Measurements from ENCODE around the gene NT5C3B.

NT5C3B gene

DNA sequence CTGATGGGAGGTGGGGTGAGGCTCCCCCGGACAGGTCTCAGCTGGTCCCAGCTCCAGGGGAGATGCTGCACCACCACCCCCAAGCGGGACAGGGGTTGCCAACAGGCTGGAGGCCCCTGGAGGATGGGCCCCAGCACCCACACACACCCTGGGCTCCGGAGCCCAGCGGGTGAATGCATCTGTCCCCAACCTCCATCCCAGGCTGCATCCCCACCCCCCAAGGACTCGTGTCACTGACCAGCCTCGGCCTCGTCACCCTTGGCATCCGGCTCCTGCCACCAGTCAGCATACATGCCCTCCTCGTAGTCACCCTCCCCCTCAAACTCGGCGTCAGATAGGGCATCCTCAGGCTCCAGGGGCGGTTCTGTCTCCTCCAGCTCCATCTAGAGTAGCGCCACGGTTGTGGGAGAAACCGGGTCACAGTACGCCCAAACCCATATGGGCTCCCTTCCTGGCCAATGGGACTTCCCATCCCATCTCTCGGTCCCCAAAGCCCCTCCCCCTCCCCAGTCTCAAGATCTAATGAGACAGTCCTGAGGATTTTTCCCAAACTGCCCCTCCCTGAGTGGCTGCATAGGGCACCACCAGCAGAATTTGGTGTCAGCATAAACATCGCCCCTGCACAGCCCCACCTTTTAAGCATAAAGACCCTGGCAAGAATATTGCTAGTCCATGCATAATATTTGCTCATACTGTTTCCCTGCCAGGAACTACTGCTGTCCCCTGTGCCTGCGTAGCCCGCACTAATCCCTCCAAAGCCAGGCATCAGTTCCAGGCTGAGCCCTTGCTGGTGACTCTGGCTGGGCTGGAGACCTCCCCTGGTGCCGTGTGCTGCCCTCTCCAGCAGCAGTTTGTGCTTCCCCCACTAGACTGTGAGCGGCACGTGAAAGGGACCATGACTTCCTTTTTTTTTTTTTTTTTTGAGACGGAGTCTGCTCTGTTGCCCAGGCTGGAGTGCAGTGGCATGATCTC is 32.7 kb downstream of the NT5C3B start:
- peak overlapping the region in 1 of 2 experiments; percentile 63 for H3K14ac ChIP-seq (ENCODE audit: low read length in 2 of 2)
- H3K23ac ChIP-seq (ENCODE audit: low read length in 2 of 2), result no peak overlapping the region
- peak overlapping the region in 1 of 2 experiments; percentile 49 for H2BK12ac ChIP-seq (ENCODE audit: low read length in 2 of 2)
- H4K91ac ChIP-seq (ENCODE audit: low read length), result no peak overlapping the region
- H3K4me3 ChIP-seq (ENCODE audit: insufficient read depth in 1 of 2, low read depth in 1 of 2, low read length in 2 of 2), result no peak overlapping the region
- no peak overlapping the region for H3K4ac ChIP-seq (ENCODE audit: low read depth in 1 of 2, low read length in 2 of 2)
- no peak overlapping the region for H3K9ac ChIP-seq (ENCODE audit: low read length)
- H2BK5ac ChIP-seq (ENCODE audit: low read depth, low read length, poor library complexity, severe bottlenecking), result no peak overlapping the region
- no peak overlapping the region for H2AK5ac ChIP-seq (ENCODE audit: low read length, severe bottlenecking)
- H3K79me1 ChIP-seq (replicated peaks; ENCODE audit: low read length, poor library complexity, severe bottlenecking), result peaks cover 12% of the 10 kb centered on the region
- H3K9me3 ChIP-seq (ENCODE audit: control insufficient read depth, low read length), result no peaks in the 10 kb centered on the region
- DNase-seq, result no peak
- no peaks in the 10 kb centered on the region for H3K27me3 ChIP-seq (ENCODE audit: control insufficient read depth in 1 of 2, insufficient read depth in 1 of 2, low read length in 2 of 2)
- peaks cover 31 to 53% of the 10 kb centered on the region in 2 experiments for H3K36me3 ChIP-seq (ENCODE audit: control insufficient read depth in 1 of 2, insufficient read depth in 2 of 2, low read depth in 1 of 2, low read length in 2 of 2)
- H3K4me1 ChIP-seq (ENCODE audit: control insufficient read depth, insufficient read depth, low read depth, low read length), result peaks cover 25% of the 10 kb centered on the region
- H3K4me2 ChIP-seq (ENCODE audit: low read length, poor library complexity, severe bottlenecking), result no peak overlapping the region
- H3K18ac ChIP-seq (ENCODE audit: low read depth in 1 of 2, low read length in 2 of 2), result no peak overlapping the region
- no peak overlapping the region for H3K27ac ChIP-seq (ENCODE audit: low read length, poor library complexity, severe bottlenecking)
- WGBS, result 85% methylated on average over 24 of the region's 24 CpGs
- no peak overlapping the region for H2AFZ ChIP-seq (ENCODE audit: low read depth, low read length)
- H2BK120ac ChIP-seq (ENCODE audit: low read depth, low read length), result no peak overlapping the region
- no peak overlapping the region for H4K8ac ChIP-seq (ENCODE audit: low read length)
- no peak overlapping the region for H2BK15ac ChIP-seq (ENCODE audit: low read depth, poor library complexity, severe bottlenecking)

DNA sequence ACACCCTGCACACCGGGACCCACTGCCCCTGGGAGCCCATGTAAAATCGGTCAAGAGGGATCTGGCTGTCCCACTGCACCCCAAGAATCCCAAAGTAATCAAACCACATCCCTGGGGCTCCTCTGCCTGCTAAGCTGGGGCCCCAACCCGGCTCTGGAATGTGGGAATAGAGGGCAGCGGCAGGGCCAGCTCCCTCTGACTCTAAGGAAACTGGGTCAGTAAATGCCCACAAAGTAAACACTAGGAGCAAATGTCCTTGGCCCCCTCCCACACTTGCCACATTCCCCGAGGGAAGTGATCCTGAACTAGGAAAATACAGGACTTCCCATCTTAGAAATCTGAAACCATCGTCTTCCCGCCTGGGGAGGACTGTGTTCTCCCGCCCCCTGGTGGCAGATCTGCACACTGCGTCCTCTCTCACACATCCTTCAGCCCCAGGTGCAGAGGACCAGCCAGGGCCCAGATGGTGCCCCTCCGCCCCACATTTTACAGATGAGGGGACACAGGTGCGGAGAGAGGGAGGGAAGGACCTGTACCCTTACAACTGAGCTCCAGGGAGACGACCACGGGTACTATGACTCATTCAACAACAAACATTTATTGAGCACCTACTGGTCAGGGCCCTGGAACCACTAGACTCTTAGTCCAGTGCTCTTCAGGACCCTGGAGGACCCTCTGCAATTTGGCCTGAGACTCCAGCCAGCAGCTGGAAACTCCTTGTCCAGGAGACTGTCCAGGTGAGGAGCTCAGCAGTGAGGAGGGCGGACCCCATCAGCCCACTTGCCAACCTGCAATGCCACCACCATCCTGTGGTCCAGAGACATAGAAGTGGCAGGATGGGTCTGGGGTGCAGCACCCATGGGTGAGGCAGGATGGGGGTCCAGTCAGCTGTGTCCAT is 34.4 kb downstream of the NT5C3B start:
- Histone ChIP-seq H3K18ac (ENCODE audit: low read depth in 1 of 2, low read length in 2 of 2) (peak overlapping the region; percentile 0 to 22), H3K27ac (ENCODE audit: low read length, poor library complexity, severe bottlenecking) (peak overlapping the region; percentile 33), H3K27me3 (ENCODE audit: control insufficient read depth in 1 of 2, insufficient read depth in 1 of 2, low read length in 2 of 2) (no peaks in the 10 kb centered on the region), H3K14ac (ENCODE audit: low read length in 2 of 2) (no peak overlapping the region), H3K4me2 (ENCODE audit: low read length, poor library complexity, severe bottlenecking) (peak overlapping the region; percentile 47), H3K79me1 (replicated peaks; ENCODE audit: low read length, poor library complexity, severe bottlenecking) (peaks cover 4% of the 10 kb centered on the region), H4K91ac (ENCODE audit: low read length) (peak overlapping the region; percentile 3), H2AFZ (ENCODE audit: low read depth, low read length) (no peak overlapping the region), H3K4me1 (ENCODE audit: control insufficient read depth, insufficient read depth, low read depth, low read length) (peaks cover 23% of the 10 kb centered on the region), H3K4ac (ENCODE audit: low read depth in 1 of 2, low read length in 2 of 2) (peak overlapping the region in 1 of 2 experiments; percentile 34), H4K8ac (ENCODE audit: low read length) (peak overlapping the region; percentile 10), H2BK5ac (ENCODE audit: low read depth, low read length, poor library complexity, severe bottlenecking) (peak overlapping the region; percentile 25), H2AK5ac (ENCODE audit: low read length, severe bottlenecking) (peak overlapping the region; percentile 87), H3K23ac (ENCODE audit: low read length in 2 of 2) (no peak overlapping the region), H3K9ac (ENCODE audit: low read length) (no peak overlapping the region), H2BK12ac (ENCODE audit: low read length in 2 of 2) (peak overlapping the region; percentile 24 to 33), H2BK120ac (ENCODE audit: low read depth, low read length) (no peak overlapping the region), H2BK15ac (ENCODE audit: low read depth, poor library complexity, severe bottlenecking) (no peak overlapping the region), H3K36me3 (ENCODE audit: control insufficient read depth in 1 of 2, insufficient read depth in 2 of 2, low read depth in 1 of 2, low read length in 2 of 2) (peaks cover 20 to 37% of the 10 kb centered on the region in 2 experiments), H3K9me3 (ENCODE audit: control insufficient read depth, low read length) (no peaks in the 10 kb centered on the region), H3K4me3 (ENCODE audit: insufficient read depth in 1 of 2, low read depth in 1 of 2, low read length in 2 of 2) (no peak overlapping the region)
- peak; percentile 80 for DNase-seq
- 3% methylated on average over 13 of the region's 14 CpGs for WGBS

GRCh38 chr17:41800601-41801373 is 35.2 kb downstream of the NT5C3B start:
- no peak overlapping the region for H3K23ac ChIP-seq (ENCODE audit: low read length in 2 of 2)
- WGBS, result 45% methylated on average over 12 of the region's 18 CpGs

More at GRCh38 chr17:41800601-41801373, 35.2 kb downstream of the NT5C3B start:
- H2BK5ac ChIP-seq (ENCODE audit: low read depth, low read length, poor library complexity, severe bottlenecking), result no peak overlapping the region
- peak overlapping the region; percentile 0 to 22 for H3K18ac ChIP-seq (ENCODE audit: low read depth in 1 of 2, low read length in 2 of 2)
- H3K36me3 ChIP-seq (ENCODE audit: control insufficient read depth in 1 of 2, insufficient read depth in 2 of 2, low read depth in 1 of 2, low read length in 2 of 2), result peaks cover 14 to 30% of the 10 kb centered on the region in 2 experiments
- no peaks in the 10 kb centered on the region for H3K9me3 ChIP-seq (ENCODE audit: control insufficient read depth, low read length)
- peak overlapping the region; percentile 33 for H3K27ac ChIP-seq (ENCODE audit: low read length, poor library complexity, severe bottlenecking)
- DNase-seq, result peak; percentile 73
- peak overlapping the region; percentile 1 to 34 for H3K4ac ChIP-seq (ENCODE audit: low read depth in 1 of 2, low read length in 2 of 2)
- no peak overlapping the region for H2AFZ ChIP-seq (ENCODE audit: low read depth, low read length)
- H2BK12ac ChIP-seq (ENCODE audit: low read length in 2 of 2), result peak overlapping the region; percentile 29 to 59
- H2BK15ac ChIP-seq (ENCODE audit: low read depth, poor library complexity, severe bottlenecking), result peak overlapping the region; percentile 17
- no peak overlapping the region for H3K9ac ChIP-seq (ENCODE audit: low read length)
- peak overlapping the region; percentile 3 for H4K91ac ChIP-seq (ENCODE audit: low read length)
- H4K8ac ChIP-seq (ENCODE audit: low read length), result peak overlapping the region; percentile 10
- H2AK5ac ChIP-seq (ENCODE audit: low read length, severe bottlenecking), result peak overlapping the region; percentile 87
- no peak overlapping the region for H3K4me3 ChIP-seq (ENCODE audit: insufficient read depth in 1 of 2, low read depth in 1 of 2, low read length in 2 of 2)
- peak overlapping the region; percentile 47 for H3K4me2 ChIP-seq (ENCODE audit: low read length, poor library complexity, severe bottlenecking)
- no peak overlapping the region for H2BK120ac ChIP-seq (ENCODE audit: low read depth, low read length)
- no peaks in the 10 kb centered on the region for H3K27me3 ChIP-seq (ENCODE audit: control insufficient read depth in 1 of 2, insufficient read depth in 1 of 2, low read length in 2 of 2)
- no peak overlapping the region for H3K14ac ChIP-seq (ENCODE audit: low read length in 2 of 2)
- peaks cover 4% of the 10 kb centered on the region for H3K79me1 ChIP-seq (replicated peaks; ENCODE audit: low read length, poor library complexity, severe bottlenecking)
- H3K4me1 ChIP-seq (ENCODE audit: control insufficient read depth, insufficient read depth, low read depth, low read length), result peaks cover 23% of the 10 kb centered on the region

All from mesenchymal stem cell (in vitro differentiated cells and primary cell).